Measurements from ENCODE around the gene GDF7.
A peak's percentile ranks its signal among the peaks of the same experiment; 100 is the strongest.

Gene GDF7

DNA sequence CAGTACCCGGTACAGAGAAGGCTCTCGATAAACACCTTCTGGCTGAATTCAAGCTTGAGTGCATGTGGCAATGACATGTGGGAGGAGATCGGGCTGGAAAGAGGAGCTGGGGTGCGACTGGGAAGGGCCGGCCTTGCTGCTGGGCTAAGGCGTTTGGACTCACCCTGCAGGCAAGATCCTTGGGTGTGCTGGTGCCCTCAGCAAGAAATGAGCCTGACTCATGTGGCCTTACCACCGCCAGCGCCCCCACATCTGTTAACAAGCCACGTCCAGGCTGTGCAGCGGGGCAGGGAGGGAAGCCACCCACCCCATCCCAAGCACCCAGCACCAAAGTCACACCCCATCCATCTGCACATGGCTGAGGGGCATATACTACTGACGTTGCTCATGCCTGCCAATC, 17.4 kb upstream of the GDF7 start:
- Histone ChIP-seq H3K27me3 (ENCODE audit: control insufficient read depth, insufficient read depth, low read length) (no peaks in the 10 kb centered on the region), H3K9me3 (ENCODE audit: control insufficient read depth, low read length) (no peaks in the 10 kb centered on the region), H3K36me3 (ENCODE audit: control insufficient read depth, insufficient read depth, low read length) (no peaks in the 10 kb centered on the region), H3K79me2 (peaks cover 10% of the 10 kb centered on the region), H3K9ac (no peak overlapping the region), H3K4me3 (ENCODE audit: low read depth, low read length) (no peak overlapping the region), H3K4me2 (ENCODE audit: low read length) (no peak overlapping the region), H3K27ac (no peak overlapping the region), H3K4me1 (peaks cover 19% of the 10 kb centered on the region), H2AFZ (no peak overlapping the region)
- TF ChIP-seq, protein P1, sequence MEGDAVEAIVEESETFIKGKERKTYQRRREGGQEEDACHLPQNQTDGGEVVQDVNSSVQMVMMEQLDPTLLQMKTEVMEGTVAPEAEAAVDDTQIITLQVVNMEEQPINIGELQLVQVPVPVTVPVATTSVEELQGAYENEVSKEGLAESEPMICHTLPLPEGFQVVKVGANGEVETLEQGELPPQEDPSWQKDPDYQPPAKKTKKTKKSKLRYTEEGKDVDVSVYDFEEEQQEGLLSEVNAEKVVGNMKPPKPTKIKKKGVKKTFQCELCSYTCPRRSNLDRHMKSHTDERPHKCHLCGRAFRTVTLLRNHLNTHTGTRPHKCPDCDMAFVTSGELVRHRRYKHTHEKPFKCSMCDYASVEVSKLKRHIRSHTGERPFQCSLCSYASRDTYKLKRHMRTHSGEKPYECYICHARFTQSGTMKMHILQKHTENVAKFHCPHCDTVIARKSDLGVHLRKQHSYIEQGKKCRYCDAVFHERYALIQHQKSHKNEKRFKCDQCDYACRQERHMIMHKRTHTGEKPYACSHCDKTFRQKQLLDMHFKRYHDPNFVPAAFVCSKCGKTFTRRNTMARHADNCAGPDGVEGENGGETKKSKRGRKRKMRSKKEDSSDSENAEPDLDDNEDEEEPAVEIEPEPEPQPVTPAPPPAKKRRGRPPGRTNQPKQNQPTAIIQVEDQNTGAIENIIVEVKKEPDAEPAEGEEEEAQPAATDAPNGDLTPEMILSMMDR (IDR thresholded peaks at IDR 0.05), result no peak

DNA sequence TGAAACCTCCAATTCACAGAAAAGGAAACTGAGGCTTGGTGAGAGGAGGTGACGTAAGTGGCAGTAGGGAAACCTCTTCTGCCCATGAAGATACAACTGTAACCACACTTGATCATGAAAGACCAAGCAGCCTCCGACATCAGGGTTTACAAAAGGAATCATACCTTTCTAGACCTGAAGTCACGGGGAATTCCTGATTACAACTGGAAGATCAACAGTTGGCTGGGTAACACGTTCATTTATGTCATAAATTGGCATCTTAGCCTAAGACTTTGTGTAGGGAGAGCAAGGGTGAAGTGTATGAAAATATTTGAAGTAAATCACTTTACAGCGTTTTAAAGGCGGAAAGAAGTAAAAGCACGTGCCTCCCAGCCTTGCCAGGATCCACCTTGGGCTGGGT, 17.0 kb upstream of the GDF7 start:
- Histone ChIP-seq H3K9ac (no peak overlapping the region), H3K27me3 (ENCODE audit: control insufficient read depth, insufficient read depth, low read length) (no peaks in the 10 kb centered on the region), H3K4me3 (ENCODE audit: low read depth, low read length) (peak overlapping the region; percentile 79), H3K79me2 (peaks cover 10% of the 10 kb centered on the region), H3K4me1 (peaks cover 19% of the 10 kb centered on the region), H2AFZ (no peak overlapping the region), H3K36me3 (ENCODE audit: control insufficient read depth, insufficient read depth, low read length) (no peaks in the 10 kb centered on the region), H3K4me2 (ENCODE audit: low read length) (peak overlapping the region; percentile 77), H3K27ac (no peak overlapping the region), H3K9me3 (ENCODE audit: control insufficient read depth, low read length) (no peaks in the 10 kb centered on the region)
- TF ChIP-seq, protein P1 (IDR thresholded peaks at IDR 0.05), result no peak

DNA sequence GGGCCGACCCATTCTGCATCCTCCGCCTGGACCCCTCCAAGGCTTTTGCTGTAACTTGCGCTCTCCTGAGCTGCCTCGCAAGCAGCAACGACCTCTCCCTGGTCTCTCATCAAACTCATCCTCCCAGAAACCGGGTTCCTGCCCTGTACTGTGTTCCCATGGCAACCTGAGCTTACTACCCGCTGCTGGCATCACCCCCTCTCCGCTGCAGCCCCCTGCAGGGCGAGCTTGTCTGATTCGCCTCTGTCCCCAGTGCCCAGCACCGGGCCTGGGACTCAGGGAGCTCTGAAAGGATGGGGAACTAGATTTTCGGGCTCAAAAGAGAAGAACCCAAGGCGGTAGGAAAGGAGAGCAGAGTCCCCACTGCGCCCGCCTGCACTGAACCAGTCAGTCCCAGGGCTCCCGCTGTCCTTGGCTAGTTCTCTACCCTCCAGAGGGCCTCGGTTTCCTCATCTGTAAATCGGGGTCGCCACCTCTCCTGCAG, 16.5 kb upstream of the GDF7 start:
- peak overlapping the region; percentile 77 for H3K4me2 ChIP-seq (ENCODE audit: low read length)
- no peaks in the 10 kb centered on the region for H3K9me3 ChIP-seq (ENCODE audit: control insufficient read depth, low read length)
- peak overlapping the region; percentile 79 for H2AFZ ChIP-seq
- no peaks in the 10 kb centered on the region for H3K27me3 ChIP-seq (ENCODE audit: control insufficient read depth, insufficient read depth, low read length)
- TF ChIP-seq, protein P1 (IDR thresholded peaks at IDR 0.05), result no peak
- H3K27ac ChIP-seq, result peak overlapping the region; percentile 54
- H3K9ac ChIP-seq, result peak overlapping the region; percentile 49
- H3K79me2 ChIP-seq, result peaks cover 10% of the 10 kb centered on the region
- peaks cover 19% of the 10 kb centered on the region for H3K4me1 ChIP-seq
- H3K36me3 ChIP-seq (ENCODE audit: control insufficient read depth, insufficient read depth, low read length), result no peaks in the 10 kb centered on the region
- H3K4me3 ChIP-seq (ENCODE audit: low read depth, low read length), result peak overlapping the region; percentile 79

DNA sequence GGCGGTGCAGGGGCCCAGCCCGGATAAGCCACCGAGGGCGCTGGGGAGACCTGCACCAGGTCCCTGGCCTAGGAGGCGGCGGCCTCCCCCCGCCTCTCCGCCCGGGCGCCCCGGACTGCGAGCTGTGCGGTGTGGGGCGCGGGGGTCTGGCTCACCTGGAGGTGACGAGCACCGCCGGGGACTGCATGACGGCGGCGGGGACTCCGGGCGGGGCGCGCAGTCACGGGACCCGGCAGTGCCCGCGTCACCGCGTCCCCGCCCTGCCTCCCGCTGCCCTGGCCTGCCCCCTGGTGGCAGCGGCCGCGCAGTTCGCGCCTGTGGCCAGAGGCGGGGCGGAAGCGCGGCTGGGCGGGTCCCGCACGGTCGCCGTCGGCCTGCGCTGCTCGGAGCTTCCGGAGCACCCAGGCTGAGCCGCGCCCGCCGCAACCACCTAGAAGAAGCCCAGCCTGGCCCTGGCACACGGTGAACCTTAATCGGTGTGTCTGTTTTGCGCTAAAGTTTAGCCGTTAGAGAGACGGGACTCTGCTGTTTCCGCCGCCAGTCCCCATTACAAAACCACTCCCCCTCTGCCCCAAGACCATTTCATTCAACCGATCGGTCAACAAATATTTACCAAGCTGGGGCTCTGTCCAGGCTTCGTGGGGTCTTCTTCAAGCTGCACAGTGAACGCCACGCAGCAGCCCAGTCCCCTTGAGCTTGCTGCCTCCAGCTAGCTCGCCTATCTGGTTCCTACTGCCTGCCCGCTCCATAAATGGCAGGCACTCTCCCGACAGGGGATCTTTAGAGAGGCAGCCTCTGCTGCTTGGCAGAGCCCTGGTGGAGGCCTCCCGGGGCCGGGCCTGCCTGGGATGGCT, 15.8 kb upstream of the GDF7 start, which contains the start of gene HS1BP3:
TSS of gene HS1BP3 (minus strand) at position 222 of the 854 bp plus-strand sequence. CDS start at position 187, 35 bp downstream.
- H3K27me3 ChIP-seq (ENCODE audit: control insufficient read depth, insufficient read depth, low read length), result no peaks in the 10 kb centered on the region
- peak within 1 kb of the TSS; percentile 96 for H3K4me2 ChIP-seq (ENCODE audit: low read length)
- peak within 1 kb of the TSS; percentile 49 for H3K9ac ChIP-seq
- no peaks in the 10 kb centered on the region for H3K36me3 ChIP-seq (ENCODE audit: control insufficient read depth, insufficient read depth, low read length)
- H3K27ac ChIP-seq, result peak within 1 kb of the TSS; percentile 54
- peak within 1 kb of the TSS; percentile 79 for H2AFZ ChIP-seq
- TF ChIP-seq, protein P1 (IDR thresholded peaks at IDR 0.05), result peak; percentile 91
- peaks cover 19% of the 10 kb centered on the region for H3K4me1 ChIP-seq
- peaks cover 10% of the 10 kb centered on the region for H3K79me2 ChIP-seq
- no peaks in the 10 kb centered on the region for H3K9me3 ChIP-seq (ENCODE audit: control insufficient read depth, low read length)
- H3K4me3 ChIP-seq (ENCODE audit: low read depth, low read length), result peak within 1 kb of the TSS; percentile 79

Measured in parathyroid adenoma (tissue), 2 donors.